ENCODE data around the gene RHO.

GRCh38 chr3:129514563-129514962, 13.9 kb upstream of the RHO start:
- no peak for TF ChIP-seq POLR2A (IDR thresholded peaks at IDR 0.05)
- no peak for TF ChIP-seq CTCF (IDR thresholded peaks at IDR 0.05)
- no peak for TF ChIP-seq POLR2AphosphoS5 (IDR thresholded peaks at IDR 0.05)

Data from prostate gland (tissue), 2 donors.